Small intestine (tissue), 7 donors: ENCODE results near the gene SPG21. TPM values are rescaled to one million over a fixed set of nuclear protein-coding genes. Genes with fewer than 3 reads are reported as not detected.

ENCODE experiments used
- DNase-seq, 2 donors: peaks; one replicate each; pipeline versions ENCODE4 v3.0.0 to v3.0.0-alpha.2; 2013
- FAIRE-seq: peaks from 2 replicates; lab custom pipeline; 2012; peaks lifted over from hg19 to GRCh38; lab: Jason Lieb, UNC
- H3K27ac ChIP-seq, 3 donors: one replicate each; pipeline ENCODE4 v1.5.1; 2013; ENCODE audit warnings: low read length in 2 of 3, mild to moderate bottlenecking in 2 of 3, control low read depth in 1 of 3, inconsistent platforms in 1 of 3, low read depth in 1 of 3, moderate library complexity in 1 of 3
- H3K27me3 ChIP-seq, 3 donors: one replicate each; pipeline ENCODE4 v1.6.1; 2013; ENCODE audit warnings: low read length in 3 of 3, inconsistent platforms in 1 of 3; ENCODE audit not compliant: control insufficient read depth in 3 of 3, insufficient read depth in 3 of 3
- H3K36me3 ChIP-seq, 3 donors: one replicate each; pipeline ENCODE4 v1.6.1; 2013; ENCODE audit warnings: low read length in 3 of 3, inconsistent platforms in 1 of 3, low read depth in 1 of 3, mild to moderate bottlenecking in 1 of 3, moderate library complexity in 1 of 3; ENCODE audit not compliant: control insufficient read depth in 3 of 3, insufficient read depth in 2 of 3
- H3K4me1 ChIP-seq, 3 donors: one replicate each; pipeline ENCODE4 v1.6.1; 2013; ENCODE audit warnings: low read length in 2 of 3, inconsistent platforms in 1 of 3, low read depth in 1 of 3, mild to moderate bottlenecking in 1 of 3, moderate library complexity in 1 of 3; ENCODE audit not compliant: control insufficient read depth in 3 of 3, insufficient read depth in 2 of 3
- H3K4me3 ChIP-seq, 3 donors: one replicate each; pipeline ENCODE4 v1.5.1; 2013; ENCODE audit warnings: low read length in 3 of 3, control low read depth in 1 of 3, inconsistent platforms in 1 of 3, low read depth in 1 of 3, mild to moderate bottlenecking in 1 of 3, moderate library complexity in 1 of 3
- H3K9me3 ChIP-seq, 2 donors: one replicate each; pipeline ENCODE4 v1.6.1; 2013; ENCODE audit warnings: low read depth in 1 of 2, low read length in 1 of 2; ENCODE audit not compliant: control insufficient read depth in 2 of 2, insufficient read depth in 1 of 2
- WGBS, 3 donors: extraction: QIAGEN DNeasy Blood & Tissue Kit; methylation state at CpG; one replicate each; pipeline ENCODE4 v1.1.7; 2013; 5-methylcytosine and 5-hydroxymethylcytosine counted together
- polyA plus RNA-seq, 4 donors: library from polyadenylated mRNA; stranded (reverse) in 3 of 4; unstranded in 1 of 4; fragments of 200-250 nt in 3 of 4; fragments of 120-200 nt in 1 of 4; gene quantifications; one replicate each; pipeline versions ENCODE4 v1.2.1 to v1.2.3, GENCODE V29; 2013
- donor health status: healthy with polysubstance abuse.
- donor health status: control.
- donor health status: control.
- donor health status: Bipolar disorder and iron deficiency.
- donor health status: healthy.

The SPG21 gene
- polyA plus RNA-seq, 4 donors, result 58.1 to 163 (median 68.3) TPM

GRCh38 chr15:64948916-64949315 is 40.8 kb downstream of the SPG21 start:
- FAIRE-seq, result no peak
- WGBS, 3 donors, result 33 to 60% (median 41%) methylated on average over 9 of the region's 9 CpGs

GRCh38 chr15:64947211-64947610 is 42.5 kb downstream of the SPG21 start:
- FAIRE-seq (no peak), DNase-seq (no peak)
- H3K9me3 ChIP-seq, result no peaks in the 10 kb centered on the region
- no peaks in the 10 kb centered on the region for H3K4me1 ChIP-seq
- no peak overlapping the region for H3K27ac ChIP-seq
- H3K36me3 ChIP-seq, result peaks cover 0 to 13% (median 2%) of the 10 kb centered on the region in 3 donors
- no peak overlapping the region for H3K4me3 ChIP-seq
- H3K27me3 ChIP-seq, result no peaks in the 10 kb centered on the region
- 72 to 86% (median 85%) methylated on average over 10 of the region's 10 CpGs for WGBS, 3 donors

More at GRCh38 chr15:64948916-64949315, 40.8 kb downstream of the SPG21 start:
- Histone ChIP-seq H3K4me1 (no peaks in the 10 kb centered on the region), H3K36me3 (peaks cover 0 to 10% (median 2%) of the 10 kb centered on the region in 3 donors), H3K4me3 (no peak overlapping the region), H3K27me3 (no peaks in the 10 kb centered on the region), H3K9me3 (no peaks in the 10 kb centered on the region), H3K27ac (no peak overlapping the region)
- no peak for DNase-seq

GRCh38 chr15:64944961-64945360 is 44.8 kb downstream of the SPG21 start:
- H3K4me3 ChIP-seq, result no peak overlapping the region
- no peaks in the 10 kb centered on the region for H3K4me1 ChIP-seq
- 61 to 67% (median 64%) methylated on average over 4 of the region's 4 CpGs for WGBS, 3 donors
- peaks cover 0 to 12% (median 0%) of the 10 kb centered on the region in 3 donors for H3K36me3 ChIP-seq
- DNase-seq (no peak), FAIRE-seq (no peak)
- no peaks in the 10 kb centered on the region for H3K9me3 ChIP-seq
- no peaks in the 10 kb centered on the region for H3K27me3 ChIP-seq
- H3K27ac ChIP-seq, result no peak overlapping the region

GRCh38 chr15:64943512-64944225 is 46.0 kb downstream of the SPG21 start:
- DNase-seq, result no peak
- H3K27me3 ChIP-seq, result no peaks in the 10 kb centered on the region
- no peak overlapping the region for H3K27ac ChIP-seq
- H3K9me3 ChIP-seq, result no peaks in the 10 kb centered on the region
- H3K36me3 ChIP-seq, result peaks cover 0 to 6% (median 0%) of the 10 kb centered on the region in 3 donors
- no peaks in the 10 kb centered on the region for H3K4me1 ChIP-seq
- 59 to 87% (median 76%) methylated on average over 6 of the region's 6 CpGs for WGBS, 3 donors
- no peak for FAIRE-seq
- no peak overlapping the region for H3K4me3 ChIP-seq

- Histone ChIP-seq H3K4me1 (no peaks in the 10 kb centered on the region), H3K4me3 (no peak overlapping the region), H3K9me3 (no peaks in the 10 kb centered on the region), H3K36me3 (peaks cover 0 to 4% (median 0%) of the 10 kb centered on the region in 3 donors), H3K27ac (no peak overlapping the region), H3K27me3 (no peaks in the 10 kb centered on the region)
- FAIRE-seq (no peak), DNase-seq (no peak)
- WGBS, 3 donors, result 68 to 80% (median 78%) methylated on average over 8 of the region's 8 CpGs
Measured at GRCh38 chr15:64942356-64942755, 47.4 kb downstream of the SPG21 start.

GRCh38 chr15:64938192-64938591 is 51.5 kb downstream of the SPG21 start:
- no peaks in the 10 kb centered on the region for H3K4me1 ChIP-seq
- H3K9me3 ChIP-seq, result no peaks in the 10 kb centered on the region
- DNase-seq (no peak), FAIRE-seq (no peak)
- no peak overlapping the region for H3K27ac ChIP-seq
- no peak overlapping the region for H3K4me3 ChIP-seq
- no peaks in the 10 kb centered on the region for H3K27me3 ChIP-seq
- peaks cover 0 to 3% (median 0%) of the 10 kb centered on the region in 3 donors for H3K36me3 ChIP-seq
- 44 to 68% (median 49%) methylated on average over 3 of the region's 3 CpGs for WGBS, 3 donors

- DNase-seq (no peak), FAIRE-seq (no peak)
- H3K27ac ChIP-seq, result no peak overlapping the region
Measured at GRCh38 chr15:64934023-64934422, 55.7 kb downstream of the SPG21 start.

GRCh38 chr15:64931381-64931780 is 58.3 kb downstream of the SPG21 start:
- no peaks in the 10 kb centered on the region for H3K9me3 ChIP-seq
- FAIRE-seq, result no peak
- H3K4me1 ChIP-seq, result no peaks in the 10 kb centered on the region
- DNase-seq, result no peak
- peaks cover 0 to 5% (median 0%) of the 10 kb centered on the region in 3 donors for H3K36me3 ChIP-seq
- 80 to 89% (median 88%) methylated on average over 8 of the region's 8 CpGs for WGBS, 3 donors
- H3K27me3 ChIP-seq, result no peaks in the 10 kb centered on the region
- no peak overlapping the region for H3K4me3 ChIP-seq
- H3K27ac ChIP-seq, result no peak overlapping the region

More at GRCh38 chr15:64934023-64934422, 55.7 kb downstream of the SPG21 start:
- H3K4me1 ChIP-seq, result no peaks in the 10 kb centered on the region
- WGBS, 3 donors, result 95 to 96% (median 96%) methylated on average over 11 of the region's 11 CpGs
- H3K36me3 ChIP-seq, result peaks cover 0 to 5% (median 0%) of the 10 kb centered on the region in 3 donors
- no peaks in the 10 kb centered on the region for H3K27me3 ChIP-seq
- no peak overlapping the region for H3K4me3 ChIP-seq
- no peaks in the 10 kb centered on the region for H3K9me3 ChIP-seq
